HEK293 (cell line): ENCODE data around the gene ZNF652.

Experiments
- CTCF ChIA-PET: fragments of 350-600 bp; formaldehyde crosslinking; extraction: SDS; loops from one replicate; lab custom pipeline; 2021; ENCODE audit warnings: antibody characterized with exemption; lab: Yijun Ruan, JAX
- POLR2A ChIA-PET: fragments of 300-600 bp; formaldehyde crosslinking; extraction: SDS; loops from one replicate; lab custom pipeline; 2020; ENCODE audit warnings: antibody characterized with exemption, inconsistent platforms; lab: Yijun Ruan, JAX
- H3K27ac ChIP-seq: fragments of 200-500 bp; sonication (Bioruptor generic); 2 replicates; pipeline ENCODE4 v1.5.1; 2014; ENCODE audit warnings: low read depth, low read length, control low read depth, inconsistent platforms; ENCODE audit errors: extremely low read depth
- H3K36me3 ChIP-seq, 2 experiments: fragments of 200-500 bp in 1 of 2; sonication (Bioruptor generic) in 1 of 2; 1 replicate in 1 of 2; 2 replicates in 1 of 2; pipeline ENCODE4 v1.5.1; 2014 to 2017; ENCODE audit warnings: inconsistent platforms in 2 of 2, low read length in 2 of 2; ENCODE audit not compliant: control insufficient read depth in 2 of 2, insufficient read depth in 1 of 2
- H3K4me1 ChIP-seq: fragments of 200-500 bp; sonication (Bioruptor generic); 2 replicates; pipeline ENCODE4 v1.5.1; 2014; ENCODE audit warnings: mild to moderate bottlenecking, low read length, inconsistent platforms; ENCODE audit not compliant: control insufficient read depth, insufficient read depth
- H3K4me3 ChIP-seq: 2 replicates; pipeline ENCODE4 v1.5.1; 2011; ENCODE audit warnings: low read depth, mild to moderate bottlenecking, control low read depth, low read length, moderate library complexity
- H3K9me3 ChIP-seq: fragments of 200-500 bp; sonication (Bioruptor generic); 2 replicates; pipeline ENCODE4 v1.5.1; 2014; ENCODE audit warnings: low read depth, low read length, inconsistent platforms; ENCODE audit not compliant: control insufficient read depth, insufficient read depth
- GLI4 ChIP-seq: fragments of 450-650 bp; formaldehyde crosslinking; IDR thresholded peaks from 2 replicates; pipeline ENCODE4 v1.5.1; 2016; ENCODE audit warnings: missing biosample characterization, missing genetic modification characterization
- HOXC10 ChIP-seq: sonication (generic); formaldehyde crosslinking; IDR thresholded peaks from 2 replicates; pipeline ENCODE4 v1.8.1; 2023; ENCODE audit warnings: mild to moderate bottlenecking, missing genetic modification reagents
- KLF9 ChIP-seq: fragments of 450-650 bp; formaldehyde crosslinking; IDR thresholded peaks from 2 replicates; pipeline ENCODE4 v1.5.1; 2016; ENCODE audit warnings: missing biosample characterization, missing genetic modification characterization, low read depth
- YY2 ChIP-seq: fragments of 450-650 bp; formaldehyde crosslinking; IDR thresholded peaks from 2 replicates; pipeline ENCODE4 v1.5.1; 2016; ENCODE audit warnings: missing biosample characterization, missing genetic modification characterization
- ZBTB11 ChIP-seq: fragments of 450-650 bp; formaldehyde crosslinking; conservative IDR thresholded peaks from 2 replicates; pipeline ENCODE4 v1.5.1; 2016; ENCODE audit warnings: low read depth, missing biosample characterization, missing genetic modification characterization
- ZBTB49 ChIP-seq: fragments of 450-650 bp; formaldehyde crosslinking; IDR thresholded peaks from 2 replicates; pipeline ENCODE4 v1.5.1; 2016; ENCODE audit warnings: missing biosample characterization, missing genetic modification characterization, low read depth
- ZFP41 ChIP-seq: fragments of 450-650 bp; formaldehyde crosslinking; IDR thresholded peaks from 2 replicates; pipeline ENCODE4 v1.5.1; 2016; ENCODE audit warnings: missing biosample characterization, missing genetic modification characterization, borderline replicate concordance
- ZNF112 ChIP-seq: fragments of 450-650 bp; formaldehyde crosslinking; IDR thresholded peaks from 2 replicates; pipeline ENCODE4 v1.5.0; 2017; ENCODE audit warnings: missing biosample characterization, missing genetic modification characterization
- ZNF350 ChIP-seq: fragments of 450-650 bp; formaldehyde crosslinking; IDR thresholded peaks from 2 replicates; pipeline ENCODE4 v1.5.0; 2017; ENCODE audit warnings: missing biosample characterization, mild to moderate bottlenecking, missing genetic modification characterization
- ZNF354C ChIP-seq: fragments of 450-650 bp; formaldehyde crosslinking; IDR thresholded peaks from 2 replicates; pipeline ENCODE4 v1.5.1; 2016; ENCODE audit warnings: missing biosample characterization, missing genetic modification characterization, low read depth, borderline replicate concordance
- ZNF514 ChIP-seq: fragments of 450-650 bp; formaldehyde crosslinking; IDR thresholded peaks from 2 replicates; pipeline ENCODE4 v1.5.1; 2016; ENCODE audit warnings: missing biosample characterization, missing genetic modification characterization
- ZNF521 ChIP-seq: fragments of 450-650 bp; formaldehyde crosslinking; IDR thresholded peaks from 2 replicates; pipeline ENCODE4 v1.5.1; 2017; ENCODE audit warnings: missing biosample characterization, mild to moderate bottlenecking, missing genetic modification characterization
- ZNF561 ChIP-seq: fragments of 450-650 bp; IDR thresholded peaks from 2 replicates; pipeline ENCODE4 v1.5.1; 2018; ENCODE audit warnings: missing biosample characterization, missing genetic modification characterization, borderline replicate concordance
- ZNF624 ChIP-seq: fragments of 450-650 bp; formaldehyde crosslinking; IDR thresholded peaks from 2 replicates; pipeline ENCODE4 v1.5.1; 2017; ENCODE audit warnings: missing biosample characterization, missing genetic modification characterization
- ZNF645 ChIP-seq: fragments of 450-650 bp; formaldehyde crosslinking; IDR thresholded peaks from 2 replicates; pipeline ENCODE4; 2016; ENCODE audit warnings: missing biosample characterization, missing genetic modification characterization
- ZNF660 ChIP-seq: fragments of 450-650 bp; IDR thresholded peaks from 2 replicates; pipeline ENCODE4 v1.5.1; 2018; ENCODE audit warnings: missing biosample characterization, mild to moderate bottlenecking, missing genetic modification characterization
- ZNF664 ChIP-seq: fragments of 450-650 bp; formaldehyde crosslinking; IDR thresholded peaks from 2 replicates; pipeline ENCODE4 v1.5.1; 2016; ENCODE audit warnings: missing biosample characterization, missing genetic modification characterization
- ZNF704 ChIP-seq: fragments of 450-650 bp; formaldehyde crosslinking; IDR thresholded peaks from 2 replicates; pipeline ENCODE4 v1.5.1; 2016; ENCODE audit warnings: missing biosample characterization, missing genetic modification characterization
- ZNF76 ChIP-seq: fragments of 450-650 bp; formaldehyde crosslinking; IDR thresholded peaks from 2 replicates; pipeline ENCODE4; 2016; ENCODE audit warnings: low read depth, missing biosample characterization, missing genetic modification characterization, borderline replicate concordance
- ZNF791 ChIP-seq: fragments of 450-650 bp; formaldehyde crosslinking; IDR thresholded peaks from 2 replicates; pipeline ENCODE4 v1.5.1; 2016; ENCODE audit warnings: missing biosample characterization, missing genetic modification characterization

Gene ZNF652

GRCh38 chr17:49383060-49383459 lies 21.0 kb upstream of the ZNF652 start (continued):
- TF ChIP-seq GLI4 (tag by site-specific recombination): no peak
- no peak for TF ChIP-seq KLF9 (tag by site-specific recombination)

GRCh38 chr17:49382556-49382955 lies 20.5 kb upstream of the ZNF652 start:
- no peaks in the 10 kb centered on the region; the same call in 1 of the 2 replicates for H3K9me3 ChIP-seq
- H3K36me3 ChIP-seq: no peaks in the 10 kb centered on the region
- no peak for TF ChIP-seq ZBTB49 (tag by site-specific recombination)
- TF ChIP-seq ZNF704: no peak
- TF ChIP-seq ZNF645 (tag by site-specific recombination): no peak
- no peak for TF ChIP-seq ZNF561 (tag by site-specific recombination)
- no peak for TF ChIP-seq ZNF76 (tag by site-specific recombination)
- TF ChIP-seq ZFP41 (tag by site-specific recombination): no peak
- TF ChIP-seq ZNF112 (tag by site-specific recombination): no peak
- no peak for TF ChIP-seq ZBTB11 (tag by site-specific recombination)
- TF ChIP-seq HOXC10: no peak
- no peak for TF ChIP-seq ZNF624
- TF ChIP-seq ZNF660 (tag by site-specific recombination): no peak
- TF ChIP-seq ZNF521 (tag by site-specific recombination): no peak
- TF ChIP-seq ZNF664 (tag by site-specific recombination): no peak
- TF ChIP-seq ZNF514 (tag by site-specific recombination): no peak
- TF ChIP-seq ZNF350 (tag by site-specific recombination): no peak
- TF ChIP-seq ZNF354C (tag by site-specific recombination): no peak
- no peak for TF ChIP-seq YY2
- no peak for TF ChIP-seq ZNF791 (tag by site-specific recombination)
- TF ChIP-seq, all 188 proteins: peak for 0
- POLR2A ChIA-PET: interaction anchor here (1.1 kb wide), 1 partner anchor 20 kb away, joined by 3 read pairs; the partner anchor contains the start of gene ZNF652
- CTCF ChIA-PET: interaction anchor here (0.5 to 0.7 kb wide), 6 partner anchors 14 to 1308 kb away, joined by 3 to 4 read pairs (median 4); no protein-coding TSS in a partner anchor
- Histone ChIP-seq H3K4me3 (no peak overlapping the region), H3K27ac (no peak overlapping the region), H3K4me1 (no peaks in the 10 kb centered on the region)
